ENCODE data around the gene TTLL4. TPM values are rescaled to one million over a fixed set of nuclear protein-coding genes. Genes with fewer than 3 reads are reported as not detected.

TTLL4 gene
- total RNA-seq, 1 donor from 2014 or later, result 116 TPM

DNA sequence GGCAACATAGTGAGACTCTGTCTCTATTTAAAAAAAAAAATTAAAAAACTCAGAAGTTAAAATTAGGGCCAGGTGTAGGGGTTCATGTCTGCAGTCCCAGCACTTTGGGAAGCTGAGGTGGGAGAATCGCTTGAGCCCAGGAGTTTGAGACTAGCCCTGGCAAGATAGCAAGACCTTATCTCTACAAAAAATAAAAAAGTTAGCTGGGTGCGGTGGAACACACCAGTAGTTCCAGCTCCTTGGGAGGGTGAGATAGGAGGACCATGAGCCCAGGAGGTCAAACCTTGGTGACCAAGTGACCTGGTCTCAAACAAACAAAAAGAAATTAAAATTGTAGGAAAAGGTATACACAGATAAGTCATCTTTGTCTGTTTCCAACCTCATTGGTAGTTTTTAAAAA, 11.3 kb downstream of the TTLL4 start:
- no peak overlapping the region for H3K4me3 Mint-ChIP-seq
- no peaks in the 10 kb centered on the region for H3K27me3 Mint-ChIP-seq (ENCODE audit: low read depth)
- peaks cover 23% of the 10 kb centered on the region for H3K36me3 Mint-ChIP-seq (ENCODE audit: low read depth)
- TF ChIP-seq, protein P1, sequence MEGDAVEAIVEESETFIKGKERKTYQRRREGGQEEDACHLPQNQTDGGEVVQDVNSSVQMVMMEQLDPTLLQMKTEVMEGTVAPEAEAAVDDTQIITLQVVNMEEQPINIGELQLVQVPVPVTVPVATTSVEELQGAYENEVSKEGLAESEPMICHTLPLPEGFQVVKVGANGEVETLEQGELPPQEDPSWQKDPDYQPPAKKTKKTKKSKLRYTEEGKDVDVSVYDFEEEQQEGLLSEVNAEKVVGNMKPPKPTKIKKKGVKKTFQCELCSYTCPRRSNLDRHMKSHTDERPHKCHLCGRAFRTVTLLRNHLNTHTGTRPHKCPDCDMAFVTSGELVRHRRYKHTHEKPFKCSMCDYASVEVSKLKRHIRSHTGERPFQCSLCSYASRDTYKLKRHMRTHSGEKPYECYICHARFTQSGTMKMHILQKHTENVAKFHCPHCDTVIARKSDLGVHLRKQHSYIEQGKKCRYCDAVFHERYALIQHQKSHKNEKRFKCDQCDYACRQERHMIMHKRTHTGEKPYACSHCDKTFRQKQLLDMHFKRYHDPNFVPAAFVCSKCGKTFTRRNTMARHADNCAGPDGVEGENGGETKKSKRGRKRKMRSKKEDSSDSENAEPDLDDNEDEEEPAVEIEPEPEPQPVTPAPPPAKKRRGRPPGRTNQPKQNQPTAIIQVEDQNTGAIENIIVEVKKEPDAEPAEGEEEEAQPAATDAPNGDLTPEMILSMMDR (conservative IDR thresholded peaks at IDR 0.05), result no peak
- no peak overlapping the region for H3K27ac Mint-ChIP-seq (ENCODE audit: unreplicated experiment)
- no peak for DNase-seq (ENCODE audit: low read depth, low spot score)
- peaks cover 25% of the 10 kb centered on the region for H3K4me1 Mint-ChIP-seq
- H3K9me3 Mint-ChIP-seq, result peaks cover 5% of the 10 kb centered on the region

DNA sequence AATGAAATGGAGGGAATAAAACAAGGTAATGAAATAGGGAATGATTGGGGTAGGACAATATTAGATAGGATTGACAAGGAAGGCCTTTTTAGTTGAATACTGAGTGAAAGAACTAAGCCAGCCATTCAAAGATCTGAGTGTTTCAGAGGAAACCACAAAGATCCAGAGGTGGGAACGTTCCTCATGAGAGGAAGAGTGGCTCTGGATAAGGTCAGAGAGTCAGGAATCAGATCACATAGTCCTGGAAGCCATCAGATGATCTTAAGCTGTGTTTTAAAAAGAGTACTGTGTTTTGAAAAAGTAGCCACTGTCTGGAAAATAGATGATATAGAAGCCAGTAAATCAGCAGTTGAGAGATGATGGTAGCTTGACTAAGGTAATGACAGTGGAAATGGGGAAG, 11.8 kb downstream of the TTLL4 start:
- Mint-ChIP-seq H3K9me3 (peaks cover 5% of the 10 kb centered on the region), H3K27ac (ENCODE audit: unreplicated experiment) (no peak overlapping the region), H3K36me3 (ENCODE audit: low read depth) (peaks cover 24% of the 10 kb centered on the region), H3K4me1 (peaks cover 25% of the 10 kb centered on the region), H3K4me3 (no peak overlapping the region), H3K27me3 (ENCODE audit: low read depth) (no peaks in the 10 kb centered on the region)
- TF ChIP-seq, protein P1 (conservative IDR thresholded peaks at IDR 0.05), result no peak
- DNase-seq (ENCODE audit: low read depth, low spot score), result no peak

DNA sequence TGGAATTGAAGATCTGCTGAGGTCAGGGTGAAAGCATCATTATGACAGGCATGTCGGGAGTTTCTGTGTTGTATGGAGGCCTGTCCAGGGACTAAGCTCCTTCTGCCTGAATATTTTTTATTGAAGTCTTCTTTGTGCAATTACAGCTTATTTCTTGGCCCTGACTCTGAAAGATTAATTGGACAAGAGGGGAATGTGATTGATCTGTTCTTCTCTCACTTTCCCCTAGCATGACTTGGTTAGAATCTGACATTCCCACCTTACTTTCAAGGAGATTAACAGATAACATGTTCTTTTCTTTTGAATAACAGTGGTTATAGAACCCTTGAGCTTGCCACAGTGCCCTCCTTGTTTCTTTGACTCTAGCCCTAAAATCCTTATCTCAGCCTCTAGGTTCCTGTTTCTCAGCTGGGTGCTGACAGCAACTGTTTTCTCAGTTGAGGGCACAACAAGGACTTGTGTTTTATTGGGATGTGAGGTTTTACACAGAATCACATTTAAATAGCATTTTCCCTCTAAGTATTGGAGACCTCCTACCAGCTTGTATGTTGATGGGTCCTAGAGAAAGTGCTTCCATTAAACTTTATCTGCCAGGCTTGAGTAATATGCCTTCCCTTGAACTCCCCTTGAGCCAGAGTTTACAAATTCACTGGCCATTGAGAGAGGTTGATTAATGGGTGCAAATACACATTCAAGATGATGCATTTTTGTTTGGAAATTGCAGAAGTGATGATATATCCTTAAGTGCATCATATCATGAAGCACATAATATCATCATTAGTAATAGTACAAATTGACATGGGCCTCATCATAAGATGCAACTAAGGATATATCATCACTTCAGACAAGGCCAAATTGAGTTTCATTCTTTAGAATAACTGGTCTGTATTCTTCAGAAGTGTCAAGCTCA, 12.5 kb downstream of the TTLL4 start:
- H3K4me3 Mint-ChIP-seq, result no peak overlapping the region
- DNase-seq (ENCODE audit: low read depth, low spot score), result no peak
- peaks cover 26% of the 10 kb centered on the region for H3K36me3 Mint-ChIP-seq (ENCODE audit: low read depth)
- no peaks in the 10 kb centered on the region for H3K27me3 Mint-ChIP-seq (ENCODE audit: low read depth)
- no peak overlapping the region for H3K27ac Mint-ChIP-seq (ENCODE audit: unreplicated experiment)
- H3K4me1 Mint-ChIP-seq, result peaks cover 29% of the 10 kb centered on the region
- peaks cover 8% of the 10 kb centered on the region for H3K9me3 Mint-ChIP-seq
- TF ChIP-seq, protein P1 (conservative IDR thresholded peaks at IDR 0.05), result no peak

DNA sequence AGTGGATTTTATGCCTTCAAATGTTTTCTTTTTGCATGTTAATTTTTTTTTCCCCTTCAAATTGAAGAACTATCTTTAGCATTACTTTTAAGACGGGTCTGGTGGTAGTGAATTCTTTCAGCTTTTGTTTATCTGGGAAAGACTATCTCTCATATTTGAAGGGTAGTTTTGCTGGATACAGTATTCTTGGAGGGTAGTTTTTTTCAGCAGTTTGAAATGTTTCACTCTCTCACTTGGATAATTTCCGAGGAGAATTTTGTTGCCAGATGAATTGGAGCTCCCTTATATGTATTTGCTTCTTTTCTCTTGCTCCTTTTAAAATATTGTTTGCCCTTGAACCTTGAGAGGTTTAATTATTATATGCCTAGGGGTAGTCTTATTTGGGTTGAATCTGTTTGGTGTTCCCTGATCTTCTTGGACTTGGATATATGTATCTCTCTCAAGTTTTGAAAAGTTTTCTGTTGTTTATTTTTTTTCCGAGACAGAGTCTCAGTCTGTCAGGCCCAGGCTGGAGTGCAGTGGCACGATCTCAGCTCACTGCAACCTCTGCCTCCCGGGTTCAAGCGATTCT, 15.5 kb downstream of the TTLL4 start:
- Mint-ChIP-seq H3K27me3 (ENCODE audit: low read depth) (no peaks in the 10 kb centered on the region), H3K4me3 (no peak overlapping the region), H3K9me3 (peaks cover 8% of the 10 kb centered on the region), H3K4me1 (peaks cover 18% of the 10 kb centered on the region), H3K36me3 (ENCODE audit: low read depth) (peaks cover 29% of the 10 kb centered on the region), H3K27ac (ENCODE audit: unreplicated experiment) (no peak overlapping the region)
- DNase-seq (ENCODE audit: low read depth, low spot score), result no peak
- TF ChIP-seq, protein P1 (conservative IDR thresholded peaks at IDR 0.05), result no peak

DNA sequence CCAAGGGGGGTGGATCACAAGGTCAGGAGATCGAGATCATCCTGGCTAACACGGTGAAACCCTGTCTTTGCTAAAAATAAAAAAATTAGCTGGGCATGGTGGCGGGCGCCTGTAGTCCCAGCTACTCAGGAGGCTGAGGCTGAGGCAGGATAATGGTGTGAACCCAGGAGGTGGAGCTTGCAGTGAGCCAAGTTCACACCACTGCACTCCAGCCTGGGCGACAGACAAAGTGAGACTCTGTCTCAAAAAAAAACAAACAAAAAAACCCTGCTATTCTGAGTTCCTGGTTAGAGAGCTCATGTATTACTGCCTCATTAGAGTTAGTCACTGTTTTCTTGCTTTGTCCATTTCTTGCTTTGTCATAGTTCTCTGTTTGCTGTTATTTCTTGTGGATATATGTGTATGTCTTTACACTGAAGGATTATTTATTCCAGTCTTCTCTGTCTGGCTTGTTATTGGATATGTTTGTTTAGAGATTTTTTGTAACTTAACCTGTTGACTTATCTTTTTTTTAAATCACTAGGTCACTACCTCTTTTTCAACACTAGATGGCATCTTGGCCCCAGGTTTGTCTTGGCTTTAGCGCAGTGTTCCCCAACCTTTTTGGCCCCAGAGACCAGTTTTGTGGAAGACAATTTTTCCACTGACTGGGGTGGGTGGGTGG, 17.0 kb downstream of the TTLL4 start:
- no peak overlapping the region for H3K27ac Mint-ChIP-seq (ENCODE audit: unreplicated experiment)
- peaks cover 8% of the 10 kb centered on the region for H3K9me3 Mint-ChIP-seq
- no peak overlapping the region for H3K4me3 Mint-ChIP-seq
- H3K27me3 Mint-ChIP-seq (ENCODE audit: low read depth), result no peaks in the 10 kb centered on the region
- peaks cover 32% of the 10 kb centered on the region for H3K36me3 Mint-ChIP-seq (ENCODE audit: low read depth)
- DNase-seq (ENCODE audit: low read depth, low spot score), result no peak
- TF ChIP-seq, protein P1 (conservative IDR thresholded peaks at IDR 0.05), result peak; percentile 57
- H3K4me1 Mint-ChIP-seq, result peaks cover 18% of the 10 kb centered on the region
